Left renal pelvis (tissue), 4 donors: ENCODE data around the gene SLC22A3. TPM values are rescaled to one million over a fixed set of nuclear protein-coding genes. Genes with fewer than 3 reads are reported as not detected.
A peak's percentile ranks its signal among the peaks of the same experiment; 100 is the strongest.

Source experiments
- DNase-seq, 4 donors: peaks; one replicate each; pipeline ENCODE4 v3.0.0-alpha.2; 2013; ENCODE audit warnings: low read depth in 4 of 4, low spot score in 3 of 4
- polyA plus RNA-seq, 4 donors: library from polyadenylated mRNA; unstranded; fragments of 120-200 nt; gene quantifications; one replicate each; pipeline ENCODE4 v1.2.1, GENCODE V29; 2013; ENCODE audit not compliant: insufficient read length in 4 of 4

SLC22A3 gene
- polyA plus RNA-seq, 4 donors = 3.9 to 25.9 (median 5.7) TPM

DNA sequence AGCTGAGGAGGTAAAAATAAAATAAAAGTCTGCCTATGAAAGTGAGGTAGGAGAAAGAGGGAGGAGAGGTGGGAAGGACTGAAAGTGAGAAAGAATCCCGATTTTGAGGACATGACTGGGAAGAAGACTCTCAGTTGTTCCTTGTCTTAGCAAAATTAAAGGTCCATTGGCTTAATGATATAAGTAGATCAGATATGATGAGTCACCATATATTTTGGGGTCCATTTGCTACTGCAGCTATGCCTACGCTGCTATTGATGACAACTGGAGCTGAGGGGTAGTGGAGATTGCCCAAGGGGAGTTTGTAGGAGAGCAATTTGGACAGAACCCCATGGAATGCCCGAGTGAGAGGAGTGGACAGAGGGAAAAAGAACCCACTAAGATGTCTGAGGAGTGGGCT lies 15.1 kb upstream of the SLC22A3 start:
- DNase-seq = no peak

DNA sequence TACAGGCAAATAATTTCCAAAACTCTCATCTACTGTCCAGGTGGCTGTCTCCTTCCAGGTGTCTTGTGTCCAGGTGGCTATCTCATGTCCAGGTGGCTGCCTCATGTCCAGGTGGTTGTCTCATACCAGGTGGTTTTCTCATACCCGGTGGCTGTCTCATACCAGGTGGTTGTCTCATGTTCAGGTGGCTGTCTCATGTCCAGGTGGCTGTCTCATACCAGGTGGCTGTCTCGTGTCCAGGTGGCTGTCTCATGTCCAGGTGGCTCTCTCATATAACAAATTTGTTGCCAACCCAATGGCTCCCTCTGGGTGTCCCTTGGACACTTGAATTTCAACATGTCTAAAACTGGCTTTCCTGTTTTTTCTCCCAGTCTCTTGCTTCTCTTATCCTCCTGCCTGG lies 14.3 kb upstream of the SLC22A3 start:
- DNase-seq = no peak

DNA sequence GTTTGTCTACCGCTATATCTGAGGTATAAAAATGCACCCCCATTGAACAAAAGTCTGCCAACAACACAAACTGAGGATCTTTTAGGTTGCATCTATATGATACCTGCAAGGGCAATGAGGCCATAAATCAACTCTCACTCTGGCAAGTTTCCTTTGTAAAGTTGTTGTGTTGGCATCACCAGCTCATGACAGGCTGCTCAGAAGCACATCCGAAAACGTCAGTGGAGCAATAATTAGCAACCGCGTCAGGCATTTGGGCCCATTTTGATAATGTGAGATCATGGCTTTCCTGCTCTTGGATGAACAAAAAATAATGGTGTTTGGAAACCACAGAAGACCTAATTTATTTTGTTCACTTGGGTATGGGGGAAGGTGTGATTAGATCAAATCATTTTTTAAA lies 12.0 kb upstream of the SLC22A3 start:
- DNase-seq = no peak

DNA sequence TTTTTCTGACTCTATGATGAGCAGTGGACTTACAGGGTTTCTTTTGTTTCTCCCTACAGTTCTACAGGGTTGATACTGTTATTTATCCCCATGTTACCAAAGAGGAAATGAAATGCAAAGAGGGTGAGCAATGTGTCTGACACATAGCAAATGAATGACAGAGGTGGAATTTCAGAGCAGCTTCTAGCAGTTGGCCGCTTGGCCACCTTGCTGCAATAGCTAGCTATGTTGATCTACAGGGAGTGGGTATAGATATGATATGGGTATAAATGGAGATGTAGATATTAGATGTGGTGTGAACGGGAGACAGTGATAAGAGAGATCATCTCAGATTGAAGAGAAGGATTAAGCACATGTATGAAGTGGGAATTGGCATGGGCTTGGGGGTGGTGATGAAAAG lies 10.9 kb upstream of the SLC22A3 start:
- no peak for DNase-seq

DNA sequence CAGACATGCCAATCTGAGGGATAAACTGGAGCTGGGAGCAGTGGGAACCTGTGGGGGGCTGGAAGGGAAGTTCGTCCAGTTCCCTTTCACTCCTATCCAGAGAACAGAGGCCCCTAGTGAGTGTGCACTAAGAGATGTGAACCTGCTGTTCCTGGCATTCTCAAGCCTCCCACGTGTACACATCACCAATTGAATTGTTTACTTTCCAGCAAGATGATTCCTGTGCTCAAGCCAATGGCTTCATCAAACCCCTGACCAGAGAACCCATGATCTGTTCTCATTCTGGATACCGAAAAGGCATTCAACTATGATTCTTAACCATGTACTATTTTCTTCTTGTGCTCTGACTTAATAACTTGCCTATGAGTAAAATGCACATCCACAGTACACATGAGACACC lies 10.2 kb upstream of the SLC22A3 start:
- no peak for DNase-seq

GRCh38 chr6:160343144-160343543 lies 5.0 kb upstream of the SLC22A3 start:
- no peak for DNase-seq

GRCh38 chr6:160344271-160344670 lies 3.9 kb upstream of the SLC22A3 start:
- no peak for DNase-seq

DNA sequence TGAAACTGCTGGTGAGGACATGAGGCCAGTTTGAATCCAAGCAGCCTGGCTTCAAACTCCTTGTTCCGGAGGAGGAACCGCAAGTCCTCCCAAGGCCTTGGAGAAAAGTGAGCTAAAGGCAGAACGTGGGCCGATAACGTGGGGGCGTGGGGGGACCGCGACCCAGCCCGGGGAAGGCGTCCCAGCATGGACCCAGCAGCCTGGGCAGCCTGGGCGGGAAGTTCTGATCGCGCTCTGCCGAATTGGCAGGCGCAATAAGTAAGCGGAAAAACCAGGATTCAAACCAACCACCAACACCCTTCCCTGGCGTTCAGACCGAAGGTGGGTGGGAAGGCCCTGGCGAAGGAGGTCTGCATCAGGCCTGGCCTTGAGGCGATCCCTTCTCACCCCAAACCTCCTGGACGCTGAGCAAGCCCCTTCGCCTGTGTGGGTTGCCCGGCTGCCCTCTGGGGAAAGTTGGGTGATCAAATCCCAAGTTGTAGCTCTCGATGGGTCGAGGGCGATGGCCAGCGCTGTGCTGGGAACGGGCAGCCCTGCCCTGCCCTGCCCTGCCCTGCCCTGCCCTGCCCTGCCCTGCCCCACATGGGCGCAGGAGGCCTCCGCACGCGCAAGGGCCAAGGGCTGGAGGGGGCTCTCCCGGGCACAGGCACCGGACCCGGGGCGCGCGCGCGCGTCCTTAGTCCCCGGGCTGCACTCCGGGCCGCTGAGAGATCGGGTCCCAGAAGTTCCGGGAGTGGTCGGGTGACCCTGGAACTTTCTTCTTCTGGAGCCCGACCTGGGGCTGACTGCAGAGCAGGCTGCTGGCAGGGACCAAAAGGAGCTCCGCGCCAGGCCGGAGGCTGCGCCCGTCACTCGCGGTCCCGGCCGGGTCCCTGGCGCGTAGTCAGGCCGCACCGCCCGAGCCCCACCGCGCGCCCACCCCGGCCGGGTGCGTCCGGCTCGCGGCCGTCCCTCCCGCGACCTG lies 637 bp upstream of the SLC22A3 start:
- no peak for DNase-seq

DNA sequence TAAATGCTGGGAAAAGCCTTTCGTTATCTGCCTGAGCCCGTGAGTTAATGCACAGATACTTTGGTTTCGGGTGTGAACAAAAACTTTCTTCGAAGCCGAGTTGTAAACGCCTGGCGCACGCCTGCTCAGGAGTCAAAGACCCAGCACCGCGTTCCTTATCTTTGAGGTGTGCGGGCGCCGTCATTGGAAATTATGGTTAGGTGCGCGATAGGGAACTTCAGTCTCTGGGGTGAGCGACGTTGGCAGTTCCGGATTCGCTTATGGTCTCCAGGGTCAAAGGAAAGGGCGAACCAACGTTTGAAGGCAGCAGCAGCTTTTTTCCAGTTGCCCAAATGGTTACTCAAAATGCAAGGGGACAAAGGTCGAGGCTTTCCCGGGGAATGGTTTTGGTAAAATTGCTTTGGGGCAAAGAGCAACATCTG lies 853 bp downstream of the SLC22A3 start:
- peak in 1 of 4 donors; percentile 19 for DNase-seq

DNA sequence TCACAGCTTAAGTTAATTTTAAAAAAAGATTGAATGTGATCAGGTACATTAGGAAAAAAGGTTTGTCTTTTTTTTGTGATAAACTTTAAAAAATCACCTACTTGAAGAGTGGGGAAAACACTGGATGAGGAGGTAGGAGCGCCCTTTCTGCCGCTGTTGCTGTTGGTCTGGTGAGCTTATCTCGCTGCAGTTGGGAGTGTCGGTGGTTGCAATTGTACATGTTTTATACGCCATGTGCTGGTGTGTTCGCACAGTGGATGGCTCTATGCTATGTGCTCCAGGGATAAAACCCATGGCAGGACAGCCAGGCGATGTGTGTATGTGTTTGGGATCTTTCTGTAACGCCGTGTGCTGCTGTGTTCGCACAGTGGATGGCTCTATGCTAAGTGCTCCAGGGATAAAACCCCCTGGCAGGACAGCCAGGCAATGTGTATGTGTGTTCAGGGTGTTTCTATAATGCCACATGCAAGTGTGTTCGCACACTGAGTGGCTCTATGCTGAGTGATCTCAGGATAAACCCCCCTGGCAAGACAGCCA lies 1.7 kb downstream of the SLC22A3 start:
- no peak for DNase-seq

- DNase-seq = no peak
Measured at GRCh38 chr6:160353950-160354496, 5.8 kb downstream of the SLC22A3 start.

DNA sequence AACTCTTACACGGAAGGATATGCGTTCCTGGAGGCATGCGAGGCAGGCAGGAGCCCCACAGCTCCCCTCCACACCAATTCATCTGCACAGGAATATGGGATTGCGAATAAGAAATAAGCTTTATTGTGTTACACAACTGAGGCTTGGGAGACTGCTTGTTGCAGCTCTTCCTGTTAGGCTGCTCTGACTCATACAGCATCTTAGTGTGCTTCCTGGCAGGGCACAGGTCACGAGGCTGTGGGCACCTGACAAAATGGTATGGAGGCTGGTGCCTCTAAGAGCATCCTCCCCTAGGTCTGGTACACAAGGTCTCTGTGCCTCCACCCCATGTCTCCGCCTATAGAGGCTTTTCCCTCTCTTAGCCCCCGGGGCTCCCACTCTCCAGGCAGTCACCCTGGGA lies 6.8 kb downstream of the SLC22A3 start:
- no peak for DNase-seq

GRCh38 chr6:160356074-160356744 lies 8.0 kb downstream of the SLC22A3 start:
- no peak for DNase-seq

DNA sequence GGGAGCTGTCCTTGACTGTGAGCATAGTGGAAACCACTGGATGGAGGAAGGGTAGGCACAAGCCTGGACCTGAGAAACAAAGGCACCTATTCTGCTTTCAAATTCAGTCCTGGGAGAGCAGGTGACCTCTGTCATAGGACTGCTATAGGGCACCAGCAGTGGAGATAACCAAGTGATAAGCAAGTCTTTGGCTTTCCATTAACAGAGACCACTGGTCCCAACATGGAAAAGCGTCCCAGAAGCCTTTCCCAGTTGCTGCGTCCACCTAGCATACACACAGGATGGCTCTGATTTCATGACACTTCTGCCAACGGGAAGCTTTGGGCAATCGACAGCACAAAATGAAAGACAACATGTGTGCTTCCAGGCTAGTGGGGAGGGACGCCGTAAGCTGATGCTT lies 8.9 kb downstream of the SLC22A3 start:
- DNase-seq = no peak

DNA sequence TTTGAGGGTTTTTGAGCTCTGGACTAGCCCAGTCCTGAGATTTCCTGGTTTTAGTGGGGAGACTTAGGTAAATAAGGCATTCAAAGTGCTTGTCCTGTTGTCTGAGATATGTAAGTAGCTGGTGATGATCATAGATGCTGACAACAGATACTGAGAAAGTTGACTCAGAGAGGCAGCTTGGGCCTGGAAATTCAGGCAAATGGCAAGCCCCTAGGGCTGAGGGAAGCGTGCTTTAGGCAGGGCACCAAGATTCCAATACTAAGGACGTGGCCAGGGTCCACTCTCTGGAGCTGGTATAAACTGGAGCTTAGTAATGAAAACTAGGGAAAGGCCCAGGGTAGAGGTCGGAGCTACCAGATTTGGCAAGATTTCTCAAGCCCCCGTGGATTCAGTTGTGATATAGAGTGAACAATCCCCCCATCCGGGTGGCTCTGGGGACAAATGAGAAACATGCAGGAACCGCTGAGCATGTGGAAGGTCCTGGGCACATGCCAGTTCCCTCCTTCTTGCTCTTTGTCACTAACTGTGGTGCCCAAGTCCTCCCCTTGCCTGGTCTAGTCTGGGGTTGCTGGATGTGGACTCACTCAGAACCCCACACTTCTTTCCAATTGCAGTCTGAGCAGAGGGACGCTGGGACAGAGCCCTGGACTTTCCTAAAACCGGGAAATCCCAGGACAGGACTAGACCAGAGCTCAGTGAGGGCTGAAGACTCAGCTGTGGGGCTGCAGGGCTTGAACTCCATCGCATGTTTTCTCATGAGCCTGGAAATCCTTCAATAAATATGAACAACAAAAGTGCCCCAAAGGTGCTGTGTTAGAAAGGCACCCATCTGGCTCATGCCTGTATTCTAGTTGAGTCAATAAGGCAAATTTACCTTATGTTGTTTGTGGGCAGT lies 10.3 kb downstream of the SLC22A3 start:
- no peak for DNase-seq

DNA sequence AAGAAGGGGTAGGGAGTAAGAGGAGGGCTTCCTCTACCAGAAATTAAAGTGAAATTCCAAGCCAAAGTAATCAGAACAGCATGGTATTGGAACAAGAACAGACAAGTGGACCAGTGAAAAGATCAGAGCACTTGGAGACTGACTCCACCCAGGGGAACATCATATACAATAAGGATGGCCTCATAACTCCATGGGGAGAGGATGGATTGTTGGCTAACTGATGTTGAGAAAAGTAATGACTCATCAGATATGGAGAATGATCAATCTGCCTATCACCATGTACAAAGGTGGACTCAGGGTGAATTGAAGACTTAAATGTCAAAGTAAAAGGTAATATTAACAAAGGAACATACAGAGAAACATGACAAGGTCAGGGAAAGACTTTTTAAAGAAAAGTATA lies 12.8 kb downstream of the SLC22A3 start:
- DNase-seq = no peak

GRCh38 chr6:160362556-160362955 lies 14.4 kb downstream of the SLC22A3 start:
- no peak for DNase-seq

DNA sequence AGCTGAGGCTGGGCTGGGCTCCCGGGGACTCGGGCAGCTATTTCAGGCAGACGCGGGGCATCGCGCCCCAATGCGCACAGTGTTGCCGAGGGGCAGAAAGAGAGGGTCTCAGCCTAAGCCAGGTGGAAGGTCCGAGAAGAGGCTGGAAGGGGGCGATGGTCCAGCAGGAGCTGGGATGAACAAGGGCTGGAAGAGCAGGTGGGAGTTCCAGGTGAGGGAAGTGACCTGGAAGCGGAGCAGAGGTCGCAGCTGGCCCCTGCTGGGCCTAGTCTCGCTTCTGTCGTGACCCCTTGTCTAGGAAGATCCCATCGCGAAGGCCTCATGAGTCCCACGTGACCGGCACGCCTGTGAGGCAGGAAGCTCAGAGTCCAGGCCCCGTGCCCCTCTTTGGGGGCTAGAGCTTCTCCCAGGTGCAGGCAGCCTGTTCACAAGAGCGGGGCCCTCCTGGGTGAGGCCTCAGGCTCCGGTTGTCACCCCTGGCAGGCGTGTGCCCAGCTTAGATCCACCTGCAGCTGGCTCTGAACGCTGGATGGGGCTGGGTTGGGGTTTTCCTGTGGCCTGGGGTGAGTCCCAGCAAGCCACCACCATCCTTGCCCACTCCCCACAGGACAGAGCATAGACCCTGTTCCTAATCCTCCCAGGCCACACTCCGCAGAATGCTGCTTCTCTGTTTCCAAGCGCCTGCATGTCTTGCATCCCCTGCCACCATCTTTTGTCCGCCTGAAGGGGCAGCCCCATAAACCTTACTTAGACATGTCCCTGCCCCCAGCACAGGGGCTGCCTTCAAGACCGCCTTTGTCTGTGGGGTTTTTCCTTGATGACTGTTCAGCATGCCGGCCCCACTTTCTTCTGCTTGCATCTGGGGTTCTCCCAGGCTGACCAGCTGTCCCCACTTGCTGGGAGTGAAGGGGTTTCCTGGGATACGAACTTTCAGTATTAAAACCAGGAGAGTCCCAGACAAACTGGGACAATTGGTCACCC lies 15.1 kb downstream of the SLC22A3 start:
- no peak for DNase-seq

DNA sequence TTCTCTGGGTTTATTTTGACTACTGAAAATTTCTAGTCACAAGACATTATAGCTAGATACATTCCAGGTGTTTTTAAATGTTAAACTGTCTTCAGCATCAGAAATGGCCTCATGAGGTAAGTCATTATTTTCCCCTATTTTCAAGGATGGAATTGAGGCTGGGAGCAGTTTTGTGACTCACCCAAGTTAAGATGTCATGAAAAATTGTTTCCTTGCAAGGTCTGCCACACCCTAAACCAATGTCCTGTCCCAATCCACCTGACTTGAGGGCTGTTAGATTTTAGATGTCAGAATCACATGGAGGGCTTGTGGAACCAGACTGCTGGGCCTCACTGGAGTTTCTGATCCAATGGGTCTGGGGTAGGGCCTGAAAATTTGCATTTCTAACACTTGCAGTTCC lies 16.9 kb downstream of the SLC22A3 start:
- no peak for DNase-seq
